ENCODE results near the gene PES1. TPM values are rescaled to one million over a fixed set of nuclear protein-coding genes. Genes with fewer than 3 reads are reported as not detected.

Gene PES1
- total and polyA plus RNA-seq, 4 donors: 31.7 to 52.3 (median 39.5) TPM

- Histone ChIP-seq H3K27me3 (ENCODE audit: control insufficient read depth in 1 of 2, insufficient read depth in 2 of 2, low read length in 1 of 2) (no peaks in the 10 kb centered on the region), H3K4me1 (ENCODE audit: control insufficient read depth in 1 of 2, insufficient read depth in 2 of 2, low read length in 2 of 2) (no peaks in the 10 kb centered on the region), H3K9me3 (ENCODE audit: control insufficient read depth, low read length) (no peaks in the 10 kb centered on the region), H3K4me3 (ENCODE audit: low read length in 2 of 2) (peak overlapping the region; percentile 87 to 90), H3K36me3 (ENCODE audit: control insufficient read depth in 1 of 2, insufficient read depth in 2 of 2, low read length in 1 of 2) (peaks cover 0 to 9% of the 10 kb centered on the region in 2 donors), H3K27ac (ENCODE audit: low read depth in 1 of 2, low read length in 2 of 2) (no peak overlapping the region)
- no peak for ATAC-seq (ENCODE audit: low FRiP score)
- intact Hi-C loops (cut with DNase I): no loop called here
- 2 to 3% methylated on average over 14 of the region's 14 CpGs for WGBS, 2 donors
- no peak for DNase-seq
These were observed 521 bp downstream of the PES1 start for GRCh38 chr22:30591191-30591587.

GRCh38 chr22:30586414-30586813 lies 5.3 kb downstream of the PES1 start:
- Histone ChIP-seq H3K36me3 (ENCODE audit: control insufficient read depth in 1 of 2, insufficient read depth in 2 of 2, low read length in 1 of 2) (peaks cover 0 to 18% of the 10 kb centered on the region in 2 donors), H3K27ac (ENCODE audit: low read depth in 1 of 2, low read length in 2 of 2) (no peak overlapping the region), H3K27me3 (ENCODE audit: control insufficient read depth in 1 of 2, insufficient read depth in 2 of 2, low read length in 1 of 2) (no peaks in the 10 kb centered on the region), H3K4me3 (ENCODE audit: low read length in 2 of 2) (no peak overlapping the region), H3K9me3 (ENCODE audit: control insufficient read depth, low read length) (no peaks in the 10 kb centered on the region), H3K4me1 (ENCODE audit: control insufficient read depth in 1 of 2, insufficient read depth in 2 of 2, low read length in 2 of 2) (no peaks in the 10 kb centered on the region)
- ATAC-seq (ENCODE audit: low FRiP score) (no peak), DNase-seq (no peak)
- intact Hi-C loops (cut with DNase I): no loop called here
- WGBS, 2 donors: 92 to 93% methylated on average over 8 of the region's 8 CpGs

- Histone ChIP-seq H3K4me3 (ENCODE audit: low read length in 2 of 2) (no peak overlapping the region), H3K36me3 (ENCODE audit: control insufficient read depth in 1 of 2, insufficient read depth in 2 of 2, low read length in 1 of 2) (peaks cover 0 to 21% of the 10 kb centered on the region in 2 donors), H3K4me1 (ENCODE audit: control insufficient read depth in 1 of 2, insufficient read depth in 2 of 2, low read length in 2 of 2) (no peaks in the 10 kb centered on the region), H3K27me3 (ENCODE audit: control insufficient read depth in 1 of 2, insufficient read depth in 2 of 2, low read length in 1 of 2) (no peaks in the 10 kb centered on the region), H3K27ac (ENCODE audit: low read depth in 1 of 2, low read length in 2 of 2) (no peak overlapping the region), H3K9me3 (ENCODE audit: control insufficient read depth, low read length) (no peaks in the 10 kb centered on the region)
- intact Hi-C loops (cut with DNase I): no loop called here
- DNase-seq: no peak
- 92% methylated on average over 15 of the region's 15 CpGs for WGBS, 2 donors
- no peak for ATAC-seq (ENCODE audit: low FRiP score)
These were observed 7.3 kb downstream of the PES1 start for GRCh38 chr22:30584441-30584840.

- intact Hi-C loops (cut with DNase I): no loop called here
- WGBS, 2 donors: 72 to 80% methylated on average over 13 of the region's 13 CpGs
- peaks cover 0 to 23% of the 10 kb centered on the region in 2 donors for H3K36me3 ChIP-seq (ENCODE audit: control insufficient read depth in 1 of 2, insufficient read depth in 2 of 2, low read length in 1 of 2)
These were observed 8.7 kb downstream of the PES1 start for GRCh38 chr22:30582788-30583545.

GRCh38 chr22:30582051-30582450 lies 9.7 kb downstream of the PES1 start:
- ATAC-seq (ENCODE audit: low FRiP score) (no peak), DNase-seq (no peak)
- Histone ChIP-seq H3K27me3 (ENCODE audit: control insufficient read depth in 1 of 2, insufficient read depth in 2 of 2, low read length in 1 of 2) (no peaks in the 10 kb centered on the region), H3K36me3 (ENCODE audit: control insufficient read depth in 1 of 2, insufficient read depth in 2 of 2, low read length in 1 of 2) (peaks cover 0 to 19% of the 10 kb centered on the region in 2 donors), H3K4me1 (ENCODE audit: control insufficient read depth in 1 of 2, insufficient read depth in 2 of 2, low read length in 2 of 2) (no peaks in the 10 kb centered on the region), H3K4me3 (ENCODE audit: low read length in 2 of 2) (no peak overlapping the region), H3K9me3 (ENCODE audit: control insufficient read depth, low read length) (no peaks in the 10 kb centered on the region), H3K27ac (ENCODE audit: low read depth in 1 of 2, low read length in 2 of 2) (no peak overlapping the region)
- intact Hi-C loops (cut with DNase I): no loop called here
- 74 to 75% methylated on average over 6 of the region's 6 CpGs for WGBS, 2 donors

More at GRCh38 chr22:30582788-30583545, 8.7 kb downstream of the PES1 start:
- Histone ChIP-seq H3K27me3 (ENCODE audit: control insufficient read depth in 1 of 2, insufficient read depth in 2 of 2, low read length in 1 of 2) (no peaks in the 10 kb centered on the region), H3K9me3 (ENCODE audit: control insufficient read depth, low read length) (no peaks in the 10 kb centered on the region), H3K4me3 (ENCODE audit: low read length in 2 of 2) (no peak overlapping the region), H3K27ac (ENCODE audit: low read depth in 1 of 2, low read length in 2 of 2) (no peak overlapping the region), H3K4me1 (ENCODE audit: control insufficient read depth in 1 of 2, insufficient read depth in 2 of 2, low read length in 2 of 2) (no peaks in the 10 kb centered on the region)
- ATAC-seq (ENCODE audit: low FRiP score) (no peak), DNase-seq (no peak)

- Histone ChIP-seq H3K36me3 (ENCODE audit: control insufficient read depth in 1 of 2, insufficient read depth in 2 of 2, low read length in 1 of 2) (peaks cover 0 to 14% of the 10 kb centered on the region in 2 donors), H3K9me3 (ENCODE audit: control insufficient read depth, low read length) (no peaks in the 10 kb centered on the region), H3K4me3 (ENCODE audit: low read length in 2 of 2) (no peak overlapping the region), H3K27ac (ENCODE audit: low read depth in 1 of 2, low read length in 2 of 2) (no peak overlapping the region), H3K4me1 (ENCODE audit: control insufficient read depth in 1 of 2, insufficient read depth in 2 of 2, low read length in 2 of 2) (peaks cover 0 to under 1% of the 10 kb centered on the region in 2 donors), H3K27me3 (ENCODE audit: control insufficient read depth in 1 of 2, insufficient read depth in 2 of 2, low read length in 1 of 2) (no peaks in the 10 kb centered on the region)
- 84% methylated on average over 6 of the region's 6 CpGs for WGBS, 2 donors
- no peak for ATAC-seq (ENCODE audit: low FRiP score)
- intact Hi-C loops (cut with DNase I): no loop called here
- no peak for DNase-seq
These were observed 10.8 kb downstream of the PES1 start for GRCh38 chr22:30580896-30581295.

- peaks cover 0 to 10% of the 10 kb centered on the region in 2 donors for H3K36me3 ChIP-seq (ENCODE audit: control insufficient read depth in 1 of 2, insufficient read depth in 2 of 2, low read length in 1 of 2)
- no peak overlapping the region for H3K4me3 ChIP-seq (ENCODE audit: low read length in 2 of 2)
- H3K27me3 ChIP-seq (ENCODE audit: control insufficient read depth in 1 of 2, insufficient read depth in 2 of 2, low read length in 1 of 2): no peaks in the 10 kb centered on the region
- DNase-seq (no peak), ATAC-seq (ENCODE audit: low FRiP score) (no peak)
- intact Hi-C loops (cut with DNase I): no loop called here
- no peak overlapping the region for H3K27ac ChIP-seq (ENCODE audit: low read depth in 1 of 2, low read length in 2 of 2)
- 93 to 94% methylated on average over 12 of the region's 12 CpGs for WGBS, 2 donors
- peaks cover 0 to 3% of the 10 kb centered on the region in 2 donors for H3K4me1 ChIP-seq (ENCODE audit: control insufficient read depth in 1 of 2, insufficient read depth in 2 of 2, low read length in 2 of 2)
- H3K9me3 ChIP-seq (ENCODE audit: control insufficient read depth, low read length): no peaks in the 10 kb centered on the region
These were observed 13.2 kb downstream of the PES1 start for GRCh38 chr22:30578481-30578880.

GRCh38 chr22:30575859-30576258 lies 15.9 kb downstream of the PES1 start:
- peak overlapping the region in 1 of 2 donors; percentile 77 for H3K27ac ChIP-seq (ENCODE audit: low read depth in 1 of 2, low read length in 2 of 2)
- no peaks in the 10 kb centered on the region for H3K9me3 ChIP-seq (ENCODE audit: control insufficient read depth, low read length)
- intact Hi-C loops (cut with DNase I): no loop called here
- WGBS, 2 donors: 80 to 85% methylated on average over 15 of the region's 15 CpGs
- no peaks in the 10 kb centered on the region for H3K27me3 ChIP-seq (ENCODE audit: control insufficient read depth in 1 of 2, insufficient read depth in 2 of 2, low read length in 1 of 2)
- H3K4me1 ChIP-seq (ENCODE audit: control insufficient read depth in 1 of 2, insufficient read depth in 2 of 2, low read length in 2 of 2): peaks cover 0 to 3% of the 10 kb centered on the region in 2 donors
- H3K36me3 ChIP-seq (ENCODE audit: control insufficient read depth in 1 of 2, insufficient read depth in 2 of 2, low read length in 1 of 2): peaks cover 0 to 4% of the 10 kb centered on the region in 2 donors
- DNase-seq: no peak
- ATAC-seq (ENCODE audit: low FRiP score): no peak
- H3K4me3 ChIP-seq (ENCODE audit: low read length in 2 of 2): no peak overlapping the region

Data from aorta (tissue), 5 donors.